ENCODE measurements around the gene ZDHHC22. TPM values are rescaled to one million over a fixed set of nuclear protein-coding genes. Genes with fewer than 3 reads are reported as not detected.

Gene ZDHHC22
- total RNA-seq, 1 experiment from 2014 or later = 11.3 TPM

DNA sequence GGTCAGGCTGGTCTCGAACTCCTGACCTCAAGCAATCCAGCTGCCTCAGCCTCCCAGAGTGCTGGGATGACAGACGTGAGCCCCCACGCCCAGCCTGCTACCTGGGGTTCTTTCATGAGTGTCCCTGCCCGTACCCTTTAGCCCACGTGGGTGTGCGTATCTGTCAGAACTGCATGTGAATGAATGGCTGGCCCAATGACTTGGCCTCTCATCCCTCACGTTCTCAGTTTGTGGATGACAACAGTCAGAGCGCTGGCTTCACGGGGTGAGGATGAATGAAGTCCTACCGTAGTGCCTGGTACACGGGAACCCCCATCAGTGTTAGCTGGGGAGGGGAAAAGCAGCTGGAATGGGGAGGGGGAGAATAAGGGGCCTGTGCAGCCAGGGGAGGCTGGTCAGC, 16.1 kb upstream of the ZDHHC22 start:
- Histone ChIP-seq H2BK20ac (ENCODE audit: low read depth, low read length, poor library complexity, severe bottlenecking) (no peak overlapping the region), H4K91ac (ENCODE audit: insufficient read length, low read depth, low read length) (no peak overlapping the region), H3K27ac (ENCODE audit: insufficient read length, low read depth, low read length) (no peak overlapping the region), H4K8ac (replicated peaks; ENCODE audit: insufficient read length, low read depth, low read length) (no peak overlapping the region), H3K23me2 (ENCODE audit: insufficient read length, low read depth, low read length, poor library complexity, severe bottlenecking) (peaks cover 2% of the 10 kb centered on the region), H3T11ph (ENCODE audit: low read length) (no peak overlapping the region), H3K14ac (ENCODE audit: insufficient read depth, low read length) (no peak overlapping the region), H2BK120ac (ENCODE audit: low read depth, low read length, poor library complexity, severe bottlenecking) (no peak overlapping the region), H2BK5ac (ENCODE audit: insufficient read length, low read length) (no peak overlapping the region), H3K4me1 (ENCODE audit: insufficient read depth, low read length) (peaks cover 4% of the 10 kb centered on the region; the same call in 1 of the 2 replicates), H2AK5ac (ENCODE audit: insufficient read length, low read length) (no peak overlapping the region), H3K9ac (ENCODE audit: extremely low read depth, insufficient read length, low read length) (no peak overlapping the region), H3K23ac (ENCODE audit: insufficient read length, low read depth, low read length) (no peak overlapping the region), H3K4me2 (ENCODE audit: insufficient read depth, insufficient read length, low read length) (no peak overlapping the region), H2BK15ac (ENCODE audit: low read depth, low read length) (no peak overlapping the region), H4K5ac (ENCODE audit: insufficient read length, low read depth, low read length) (no peak overlapping the region), H3K18ac (ENCODE audit: insufficient read length, low read depth, low read length) (no peak overlapping the region), H3K9me3 (ENCODE audit: control insufficient read depth, low read depth, low read length) (no peaks in the 10 kb centered on the region), H3K56ac (ENCODE audit: insufficient read length, low read depth, low read length) (no peak overlapping the region), H3K27me3 (ENCODE audit: insufficient read depth, low read length) (no peaks in the 10 kb centered on the region), H2AFZ (ENCODE audit: low read length) (no peak overlapping the region), H3K79me1 (ENCODE audit: insufficient read depth, low read depth, low read length, poor library complexity, severe bottlenecking) (no peaks in the 10 kb centered on the region), H3K4ac (ENCODE audit: low read depth, low read length) (no peak overlapping the region), H3K79me2 (ENCODE audit: insufficient read depth, low read length) (no peaks in the 10 kb centered on the region), H4K20me1 (ENCODE audit: control insufficient read depth, insufficient read depth, insufficient read length) (peaks cover 3% of the 10 kb centered on the region), H2BK12ac (ENCODE audit: insufficient read length, low read depth, low read length) (no peak overlapping the region)
- peaks cover 2% of the 10 kb centered on the region; the same call in 1 of the 2 replicates for H3K27me3 Mint-ChIP-seq (ENCODE audit: low read depth)
- H3K4me1 Mint-ChIP-seq = peaks cover 29 to 47% of the 10 kb centered on the region in 2 experiments
- peaks cover 0 to 4% of the 10 kb centered on the region in 2 experiments; a peak in 2 of 5 replicates for H3K9me3 Mint-ChIP-seq
- H3K27ac Mint-ChIP-seq = peak overlapping the region in 2 of 3 experiments; percentile 49 to 70; a peak in 2 of 7 replicates
- H3K4me3 Mint-ChIP-seq = peak overlapping the region in 1 of 2 experiments; percentile 21; a peak in 1 of 5 replicates
- no peaks in the 10 kb centered on the region; a peak in 1 of 7 replicates for H3K36me3 Mint-ChIP-seq (ENCODE audit: insufficient read depth in 1 of 3, low read depth in 3 of 3)
- no CpG with 5 or more reads among the region's 11 CpGs for WGBS (ENCODE audit: extremely low coverage, insufficient read length, low lambda C conversion rate)
- no peak for TF ChIP-seq CTCF (conservative IDR thresholded peaks at IDR 0.05)
- no peak for DNase-seq

All from H9 (cell line).